Measurements from ENCODE around the gene FSTL3.
"Not testable (repeated sequence)": the region's sequence is repeated elsewhere in the genome, so short reads cannot be mapped to it uniquely, and the experiment has no call there.

The FSTL3 gene

GRCh38 chr19:711254-711653 is 35.1 kb downstream of the FSTL3 start:
- DNase-seq (ENCODE audit: low spot score): no peak

DNA sequence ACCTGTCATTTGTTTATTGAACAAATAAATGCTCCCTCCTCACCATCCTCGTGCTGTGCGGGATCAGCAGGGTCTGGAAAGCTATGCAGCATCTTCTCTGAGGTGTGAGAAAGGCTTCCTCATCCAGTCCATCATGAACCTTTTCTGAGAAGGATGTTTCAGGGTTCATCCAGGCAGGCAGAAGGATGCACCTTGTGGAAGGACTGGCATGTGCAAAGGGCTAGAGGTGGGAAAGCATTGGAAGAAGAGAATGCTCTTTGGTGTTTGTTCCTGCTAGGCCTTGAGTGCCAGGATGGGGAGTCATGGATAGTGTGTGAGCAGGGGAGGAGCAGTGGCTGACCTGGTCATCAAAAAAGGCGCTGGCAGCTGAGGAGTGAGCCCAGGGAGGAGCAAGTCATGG is 39.2 kb downstream of the FSTL3 start:
- DNase-seq (ENCODE audit: low spot score): no peak

- DNase-seq (ENCODE audit: low spot score): no peak
Observed at GRCh38 chr19:718251-718951, 42.2 kb downstream of the FSTL3 start.

GRCh38 chr19:718991-719512 is 42.9 kb downstream of the FSTL3 start:
- DNase-seq (ENCODE audit: low spot score): no peak

DNA sequence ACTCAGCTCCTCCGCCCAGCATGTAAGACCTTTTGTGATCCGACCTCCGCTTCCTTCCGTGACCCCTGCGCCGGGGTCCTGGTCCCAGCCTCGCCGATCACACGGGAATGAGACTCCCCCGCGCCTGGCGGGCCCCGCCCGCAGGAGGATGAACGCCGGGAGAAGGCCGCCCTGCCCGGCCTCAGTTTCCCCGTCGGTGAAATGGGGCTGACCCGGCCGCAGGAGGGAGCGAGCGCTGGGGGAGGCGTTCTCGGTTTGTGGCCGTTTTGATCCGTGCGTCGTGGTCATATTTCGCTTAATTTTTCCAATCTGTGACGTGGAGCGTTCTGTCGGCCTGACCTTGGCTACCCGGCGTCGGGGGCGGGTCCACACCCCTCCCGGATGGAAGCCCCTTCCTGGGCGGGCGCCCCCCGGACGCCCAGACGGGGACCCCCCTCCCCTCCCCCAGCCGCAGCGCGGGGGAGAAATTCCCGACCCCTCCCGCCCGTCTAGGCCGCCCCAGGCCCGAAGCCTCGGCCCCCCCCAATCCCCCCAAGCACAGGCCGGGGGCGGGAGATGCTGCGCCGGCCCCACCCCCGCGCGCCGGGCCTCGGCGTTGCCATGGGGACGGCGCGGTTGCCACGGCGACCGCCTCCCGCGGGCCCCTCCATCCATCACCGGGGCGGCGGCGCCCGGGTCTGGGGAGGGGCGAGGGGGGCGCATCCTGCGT is 43.6 kb downstream of the FSTL3 start:
- DNase-seq (ENCODE audit: low spot score): no peak

GRCh38 chr19:720345-721160 is 44.4 kb downstream of the FSTL3 start:
- DNase-seq (ENCODE audit: low spot score): no peak

DNA sequence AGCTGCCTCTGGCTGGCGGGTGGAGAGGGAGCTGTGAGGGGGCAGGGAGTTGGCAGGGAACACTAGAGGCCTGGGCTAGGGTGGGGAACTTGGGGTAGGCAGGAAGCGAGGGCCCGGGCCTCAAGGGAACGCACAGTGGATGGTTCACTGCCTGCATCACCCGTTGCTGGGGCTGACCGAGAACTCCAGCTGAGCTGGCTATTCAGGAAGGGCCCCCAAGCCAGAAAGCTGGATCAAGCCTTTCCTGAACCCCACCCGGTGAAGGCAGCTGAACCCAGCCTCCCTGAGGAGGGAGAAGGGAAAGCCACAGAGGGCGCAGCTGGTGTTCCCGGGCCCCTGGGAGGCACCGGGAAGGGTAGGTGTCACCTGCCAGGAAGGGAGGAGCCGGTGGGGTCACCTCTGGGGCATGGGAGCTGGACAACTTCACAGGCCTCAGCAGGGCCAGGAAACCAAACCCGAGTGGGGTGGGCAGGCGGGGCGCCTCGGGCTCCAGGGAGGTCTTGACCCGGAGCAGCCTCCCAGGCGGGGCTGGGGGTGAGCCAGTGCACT is 46.4 kb downstream of the FSTL3 start:
- no peak for DNase-seq (ENCODE audit: low spot score)

DNA sequence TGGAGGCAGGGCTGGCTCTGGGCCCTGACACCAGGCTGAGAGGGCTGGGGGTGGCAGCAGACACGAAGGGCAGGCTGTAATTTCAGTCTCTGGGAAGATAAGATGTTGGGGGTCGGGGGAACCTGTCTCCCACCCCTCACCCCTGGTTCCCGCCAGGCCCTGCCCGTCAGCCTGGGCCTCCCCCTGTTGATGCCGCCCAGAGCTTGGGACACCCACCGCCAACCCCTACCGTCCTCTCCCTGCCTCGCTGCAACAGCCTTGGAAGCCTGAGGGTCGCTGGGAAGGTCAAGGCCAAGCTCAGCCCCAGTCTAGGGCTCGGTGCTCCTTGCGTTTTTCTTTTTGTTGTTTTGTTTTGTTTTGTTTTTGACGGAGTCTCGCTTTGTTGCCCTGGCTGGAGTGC is 47.1 kb downstream of the FSTL3 start:
- DNase-seq (ENCODE audit: low spot score): no peak

GRCh38 chr19:723714-724113 is 47.5 kb downstream of the FSTL3 start:
- no peak for DNase-seq (ENCODE audit: low spot score)

DNA sequence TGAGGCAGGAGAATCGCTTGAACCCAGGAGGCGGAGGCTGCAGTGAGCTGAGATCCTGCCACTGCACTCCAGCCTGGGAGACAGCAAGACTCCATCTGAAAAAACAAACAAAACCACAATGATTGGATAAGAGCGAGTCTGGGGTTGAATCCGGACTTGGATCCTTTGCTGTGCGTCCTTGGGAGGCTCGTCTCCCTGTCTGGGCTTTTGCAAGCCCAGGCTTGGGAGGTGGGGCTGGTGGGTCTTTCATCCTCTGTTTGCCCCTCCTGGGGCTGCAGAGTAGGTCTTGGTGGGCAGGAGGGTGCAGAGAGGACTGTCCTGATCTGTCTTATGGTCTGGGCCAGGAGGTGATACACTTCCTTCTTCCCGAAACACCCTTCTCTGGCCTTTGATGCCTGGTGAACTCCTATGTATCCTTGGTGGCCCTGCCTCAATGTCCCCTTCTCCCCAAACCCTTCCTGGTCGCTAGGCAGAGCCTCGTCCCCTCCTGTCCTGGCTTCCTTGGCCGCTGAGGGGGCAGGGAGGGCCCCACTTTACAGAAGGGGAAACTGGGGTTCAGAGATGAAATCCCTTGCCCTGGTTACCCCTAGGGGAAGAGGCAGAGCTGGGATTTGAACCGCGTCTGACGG is 49.4 kb downstream of the FSTL3 start:
- DNase-seq (ENCODE audit: low spot score): no peak

- no peak for DNase-seq (ENCODE audit: low spot score)
Observed at GRCh38 chr19:726993-727956, 51.1 kb downstream of the FSTL3 start.

GRCh38 chr19:728011-728410 is 51.8 kb downstream of the FSTL3 start:
- no peak for DNase-seq (ENCODE audit: low spot score)

DNA sequence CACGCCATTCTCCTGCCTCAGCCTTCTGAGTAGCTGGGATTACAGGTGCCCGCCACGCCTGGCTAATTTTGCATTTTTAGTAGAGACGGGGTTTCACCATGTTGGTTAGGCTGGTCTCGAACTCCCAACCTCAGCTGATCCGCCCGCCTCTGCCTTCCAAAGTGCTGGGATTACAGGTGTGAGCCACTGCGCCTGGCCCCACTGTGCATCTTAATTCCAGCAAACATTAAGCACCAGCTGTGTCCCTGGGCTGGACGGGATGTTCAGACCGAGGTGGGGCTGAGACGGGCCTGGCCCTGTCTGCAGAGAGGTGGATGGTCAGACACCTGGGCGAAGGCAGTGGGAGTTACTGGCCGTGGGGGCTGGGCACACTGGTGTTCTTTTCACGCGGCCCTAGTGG is 53.4 kb downstream of the FSTL3 start:
- not testable (repeated sequence) for DNase-seq (ENCODE audit: low spot score)

- no peak for DNase-seq (ENCODE audit: low spot score)
Observed at GRCh38 chr19:729965-730668, 53.9 kb downstream of the FSTL3 start.

- no peak for DNase-seq (ENCODE audit: low spot score)
Observed at GRCh38 chr19:731000-731399, 54.8 kb downstream of the FSTL3 start.

DNA sequence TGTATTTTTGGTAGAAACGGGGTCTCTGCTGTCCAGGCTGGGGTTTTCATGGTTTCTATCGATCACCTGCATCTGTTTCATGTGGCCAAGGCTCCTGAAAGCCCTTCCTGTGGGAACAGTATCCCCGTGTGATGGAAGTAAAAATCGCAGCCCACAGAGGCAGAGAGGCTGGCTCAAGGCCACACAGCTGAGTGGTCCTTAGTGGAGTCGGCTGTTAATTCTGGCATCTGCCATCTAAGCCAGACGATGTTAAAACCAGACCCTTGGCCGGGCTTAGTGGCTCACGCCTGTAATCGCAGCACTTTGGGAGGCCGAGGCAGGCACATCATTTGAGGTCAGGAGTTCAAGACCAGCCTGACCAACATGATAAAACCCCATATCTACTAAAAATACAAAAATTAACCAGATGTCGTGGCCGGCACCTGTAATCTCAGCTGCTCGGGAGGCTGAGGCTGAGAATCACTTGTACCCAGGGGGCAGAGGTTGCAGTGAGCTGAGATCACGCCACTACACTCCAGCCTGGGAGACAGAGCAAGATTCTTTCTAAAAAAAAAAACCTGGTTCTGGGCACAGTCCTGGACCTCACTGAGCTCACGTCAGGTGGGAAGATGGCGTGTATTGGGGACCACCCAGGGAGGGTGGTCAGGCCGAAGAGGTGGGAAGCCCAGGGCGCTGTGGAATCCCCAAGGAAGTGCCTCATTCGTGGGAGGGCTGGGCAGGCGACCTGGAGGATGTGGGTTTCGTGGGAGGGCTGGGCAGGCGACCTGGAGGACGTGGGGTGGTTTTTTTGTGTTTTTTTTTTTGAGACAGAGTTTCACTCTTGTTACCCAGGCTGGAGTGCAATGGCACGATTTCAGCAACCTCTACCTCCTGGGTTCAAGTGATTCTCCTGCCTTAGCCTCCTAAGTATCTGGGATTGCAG is 56.2 kb downstream of the FSTL3 start:
- no peak for DNase-seq (ENCODE audit: low spot score)

All from CD4-positive, alpha-beta T cell treated with Interleukin-15 for 4 hours (primary cell).